Right lobe of liver (tissue), 4 donors: ENCODE measurements around the gene APOH.

Source experiments
- CTCF ChIP-seq, 4 donors: fragments of 200-600 bp in 3 of 4; fragments of 450-650 bp in 1 of 4; IDR thresholded peaks; one replicate each; pipeline versions ENCODE4 v1.5.1 to v1.8.0; 2016 to 2022; ENCODE audit warnings: antibody characterized with exemption in 4 of 4, mild to moderate bottlenecking in 2 of 4
- POLR2A ChIP-seq: fragments of 450-650 bp; IDR thresholded peaks from one replicate; pipeline ENCODE4 v1.6.1; 2017; ENCODE audit warnings: antibody characterized with exemption, mild to moderate bottlenecking
- donor health status: DM: no; HTN: no; CAD: no.
- donor health status: DM: no; HTN: no; CAD: no.
- donor health status: DM: no; HTN: yes; CAD: no.

GRCh38 chr17:66184392-66184791, 44.8 kb downstream of the APOH start:
- TF ChIP-seq POLR2A: no peak
- TF ChIP-seq CTCF (IDR thresholded peaks at IDR 0.05): no peak
